Muscle of arm (tissue), 12 donors: Measurements from ENCODE around the gene TTC3. TPM values are rescaled to one million over a fixed set of nuclear protein-coding genes. Genes with fewer than 3 reads are reported as not detected.

Experiments used
- DNase-seq: peaks from one replicate; pipeline ENCODE4 v3.0.0-alpha.2; 2013
- polyA plus RNA-seq, 12 donors: library from polyadenylated mRNA; unstranded; fragments of 120-200 nt; gene quantifications; one replicate each; pipeline ENCODE4 v1.2.1, GENCODE V29; 2013; ENCODE audit not compliant: insufficient read length in 12 of 12

TTC3 gene
- polyA plus RNA-seq, 12 donors = 122 to 213 (median 146) TPM; not detected in 1

DNA sequence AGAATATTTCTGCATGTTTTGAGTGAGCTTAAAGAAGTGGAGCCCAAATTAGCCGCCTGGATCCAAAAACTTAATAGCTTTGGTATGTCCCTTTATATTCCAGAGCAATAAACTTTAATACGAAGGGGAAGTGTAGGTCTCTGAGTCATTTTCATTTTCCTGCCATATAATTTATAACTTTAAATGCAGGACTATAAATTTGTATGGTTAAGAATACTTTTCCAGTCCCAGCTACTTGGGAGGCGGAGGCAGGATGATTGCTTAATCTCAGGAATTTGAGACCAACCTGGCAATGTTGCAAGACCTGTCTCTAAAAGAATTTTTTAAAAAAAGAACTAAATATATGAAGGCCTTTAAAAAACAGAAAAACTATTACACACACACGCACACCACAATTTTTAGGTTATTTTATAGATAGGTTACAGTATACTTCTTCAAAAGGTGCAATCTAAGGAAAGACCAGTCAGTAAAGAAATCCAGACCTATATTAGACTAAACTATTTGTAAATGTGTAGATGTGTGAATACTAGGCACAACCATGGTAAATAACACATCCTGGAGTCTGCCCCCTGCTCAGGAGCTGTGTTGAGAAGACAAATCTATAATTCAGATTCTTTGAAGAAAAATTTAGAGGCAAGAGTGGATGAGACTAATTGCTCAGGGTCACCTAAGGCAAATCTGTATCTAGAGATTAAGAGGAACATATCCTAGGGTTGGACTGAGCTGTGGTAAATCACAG, 80.3 kb downstream of the TTC3 start:
- peak; percentile 13 for DNase-seq

DNA sequence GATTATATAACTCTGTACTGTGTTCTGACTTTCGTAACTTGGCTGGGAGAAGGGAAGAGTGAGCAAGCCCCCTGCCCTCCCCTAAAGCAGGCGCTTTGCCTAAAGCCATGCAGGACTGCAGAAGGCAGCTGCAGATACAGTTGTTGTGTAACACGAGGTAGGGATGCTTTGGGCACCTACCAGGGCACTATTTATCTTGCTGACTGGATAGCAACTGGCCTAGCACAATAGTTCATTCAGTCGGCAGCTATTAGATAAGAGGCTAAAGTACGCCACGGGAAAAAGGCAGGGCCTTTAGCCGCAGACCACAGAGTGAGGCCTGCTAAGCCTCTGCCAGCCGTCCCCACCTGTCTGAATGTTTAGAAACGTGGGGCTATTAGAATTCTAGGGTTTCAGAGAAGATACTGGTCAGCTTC, 80.9 kb downstream of the TTC3 start:
- peak; percentile 19 for DNase-seq

DNA sequence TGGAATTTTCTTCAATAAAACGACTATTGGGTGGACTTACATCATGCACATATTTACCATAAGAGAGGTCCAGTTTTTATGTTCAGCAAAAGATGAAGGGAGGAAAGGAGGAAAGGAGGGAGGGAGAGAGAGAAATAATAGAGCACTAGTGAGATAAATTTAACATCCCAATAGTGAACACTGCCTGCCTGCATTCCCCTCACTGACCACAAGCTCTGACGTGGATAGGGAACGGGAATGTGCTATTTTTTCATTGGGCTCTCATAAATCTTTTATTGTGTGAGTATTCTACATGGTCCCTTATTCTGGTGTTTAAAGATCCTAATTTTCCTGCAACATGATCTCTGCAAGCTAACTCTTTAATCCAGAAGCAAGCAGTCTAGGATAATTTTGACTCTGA, 82.1 kb downstream of the TTC3 start:
- no peak for DNase-seq

DNA sequence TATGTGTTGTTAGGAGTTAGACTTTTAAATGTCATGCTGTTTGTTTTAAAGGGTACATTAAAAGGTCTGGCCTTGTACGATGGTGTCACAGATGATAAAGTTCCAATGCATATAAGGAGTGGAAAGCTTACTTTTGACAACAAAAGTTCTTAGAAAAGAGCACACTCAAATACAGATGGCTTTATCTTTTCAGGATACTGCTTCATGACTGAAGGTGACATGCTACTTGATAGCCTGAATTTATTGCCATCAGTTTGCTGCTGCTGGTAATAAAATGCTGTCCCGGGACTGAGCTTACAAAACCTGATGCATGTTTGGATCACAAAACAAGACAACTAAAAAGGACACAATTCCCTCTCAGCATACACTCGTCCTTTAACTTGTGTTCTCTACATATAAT, 84.9 kb downstream of the TTC3 start:
- no peak for DNase-seq

DNA sequence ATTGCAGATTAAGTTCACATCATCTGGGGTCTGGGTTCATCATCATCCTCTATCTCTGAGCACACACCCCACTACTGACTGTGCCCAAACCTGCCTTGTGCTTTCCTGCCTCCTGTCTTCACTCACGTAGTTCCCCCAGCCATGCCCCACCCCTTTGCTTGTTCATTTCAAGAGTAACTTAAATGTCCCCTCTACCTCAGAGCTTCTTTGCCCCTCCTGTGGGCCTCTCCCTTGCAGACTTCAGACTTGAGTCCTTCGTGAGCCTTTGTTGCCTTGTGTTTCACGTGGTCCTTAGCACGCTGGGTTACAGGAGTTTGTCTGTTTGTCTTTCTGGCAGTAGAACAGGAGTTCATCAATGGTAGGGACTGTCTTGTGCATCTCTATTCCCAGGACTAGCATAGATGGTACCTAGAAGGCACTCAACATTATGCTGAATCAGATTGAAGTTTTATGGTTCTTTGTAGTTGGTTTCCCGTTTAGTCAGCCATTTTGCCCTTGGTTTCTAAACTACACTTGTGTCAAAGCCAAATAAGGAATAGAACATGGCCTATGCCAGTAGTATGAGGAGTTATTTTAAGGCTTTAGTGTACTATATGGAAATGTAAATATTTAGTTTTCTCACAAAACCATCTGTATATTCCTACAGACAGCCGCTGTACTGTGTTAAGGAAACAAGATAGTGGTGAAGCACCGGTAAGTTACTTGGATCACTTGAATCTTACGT, 86.2 kb downstream of the TTC3 start:
- DNase-seq = no peak

DNA sequence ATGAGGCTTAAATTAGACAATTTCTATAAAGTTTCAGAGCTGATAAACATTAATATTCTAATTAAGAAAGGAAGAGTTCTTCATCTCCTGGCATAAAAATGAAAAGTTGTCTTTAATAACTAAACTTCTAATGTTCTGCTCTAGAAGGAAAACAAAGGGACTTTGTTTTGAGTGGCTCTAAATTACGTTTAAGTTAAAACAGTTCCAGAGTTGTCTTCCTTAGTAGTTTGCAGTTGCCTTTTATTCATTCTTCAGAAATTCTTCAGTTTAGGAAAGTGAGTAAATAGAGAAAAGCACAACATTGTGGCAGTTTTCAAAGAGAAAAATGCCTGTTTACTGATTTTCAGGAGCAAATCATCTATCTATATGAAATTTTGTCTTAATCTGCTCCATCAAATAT, 86.9 kb downstream of the TTC3 start:
- DNase-seq = no peak

DNA sequence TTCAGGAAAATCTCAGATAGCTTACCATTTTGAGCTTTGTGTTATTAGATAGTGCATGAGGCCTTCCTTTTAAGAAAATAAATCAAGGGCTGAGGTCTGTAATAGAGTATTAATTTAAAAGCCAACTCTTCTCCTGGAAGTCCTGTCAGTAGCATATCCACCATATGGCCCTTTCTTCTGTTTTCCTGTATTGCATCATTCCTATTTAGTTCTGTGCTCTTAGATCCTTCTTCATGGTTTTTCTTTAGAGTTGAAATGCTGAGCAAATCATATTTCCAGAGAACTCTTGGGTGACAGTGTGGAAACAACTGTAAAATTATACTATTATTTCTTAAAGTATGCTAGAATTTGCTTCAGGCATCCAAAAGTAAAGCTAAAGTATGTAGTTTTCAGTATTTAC, 91.7 kb downstream of the TTC3 start:
- DNase-seq = no peak

DNA sequence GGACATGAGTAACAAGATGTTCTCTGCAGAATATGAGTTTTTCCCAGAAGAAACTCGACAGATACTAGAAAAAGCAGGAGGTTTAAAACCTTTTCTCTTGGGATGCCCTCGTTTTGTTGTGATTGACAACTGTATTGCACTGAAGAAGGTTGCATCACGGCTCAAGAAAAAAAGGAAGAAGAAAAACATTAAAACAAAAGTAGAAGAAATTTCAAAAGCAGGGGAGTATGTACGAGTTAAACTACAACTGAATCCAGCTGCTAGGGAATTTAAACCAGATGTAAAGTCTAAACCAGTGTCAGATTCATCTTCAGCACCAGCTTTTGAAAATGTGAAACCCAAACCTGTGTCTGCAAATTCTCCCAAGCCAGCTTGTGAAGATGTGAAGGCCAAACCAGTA, 92.5 kb downstream of the TTC3 start:
- DNase-seq = no peak

DNA sequence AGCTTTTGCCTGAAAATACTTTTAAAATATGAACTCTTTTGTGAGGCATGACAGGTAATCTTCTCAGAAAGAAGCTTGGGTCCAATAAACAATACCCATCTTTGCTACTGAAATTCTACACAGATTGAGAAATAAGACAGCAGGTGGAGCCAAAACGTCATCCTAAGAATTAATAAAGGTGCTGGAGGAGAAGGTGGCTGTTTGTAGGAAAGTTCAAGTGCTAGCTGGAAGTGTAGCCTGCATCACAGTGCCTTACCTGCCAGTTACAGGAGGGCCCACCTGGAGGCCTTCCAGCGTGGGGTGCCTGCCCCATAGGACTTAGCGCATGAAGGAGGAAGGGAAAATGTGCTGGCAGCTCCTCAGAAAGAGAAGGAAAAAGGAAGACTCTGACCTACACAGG, 93.7 kb downstream of the TTC3 start:
- no peak for DNase-seq

DNA sequence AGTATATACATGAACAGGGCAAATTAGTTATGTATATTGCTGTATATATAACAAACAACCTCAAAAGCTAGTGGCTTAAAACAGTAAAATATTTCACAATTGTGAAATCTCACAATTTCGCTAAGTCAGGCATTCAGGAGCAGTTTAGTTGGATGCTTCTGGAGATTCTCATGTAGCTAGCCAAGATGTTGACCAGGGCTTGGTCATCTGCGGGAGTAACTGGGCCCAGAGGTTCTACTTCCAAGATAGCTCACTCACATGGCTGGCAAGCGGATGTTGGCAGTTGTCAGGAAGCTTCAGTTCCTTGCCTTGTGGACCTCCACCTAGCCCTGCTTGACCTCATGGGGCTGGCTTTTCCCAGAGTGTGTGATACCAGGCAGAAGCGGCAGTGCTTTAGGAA, 95.6 kb downstream of the TTC3 start:
- DNase-seq = no peak

DNA sequence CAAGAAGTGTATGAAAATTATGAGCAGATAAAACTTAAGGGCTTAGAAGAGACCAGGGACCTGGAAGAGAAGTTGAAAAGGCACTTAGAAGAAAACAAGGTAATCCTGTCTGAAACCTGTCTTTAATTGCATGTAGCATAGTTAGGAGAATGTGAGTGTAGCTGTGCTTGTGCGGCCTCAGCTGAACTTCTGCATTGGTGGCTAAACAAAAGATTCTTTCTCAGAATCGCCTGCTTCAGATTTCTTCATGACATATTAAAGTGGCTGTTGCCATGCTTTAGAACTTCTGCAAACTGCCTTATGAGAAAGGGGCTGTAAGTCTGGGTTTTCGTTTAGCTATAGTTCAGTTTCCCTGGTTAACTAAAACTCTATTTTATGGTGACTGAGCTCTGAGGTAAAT, 99.6 kb downstream of the TTC3 start:
- DNase-seq = no peak

DNA sequence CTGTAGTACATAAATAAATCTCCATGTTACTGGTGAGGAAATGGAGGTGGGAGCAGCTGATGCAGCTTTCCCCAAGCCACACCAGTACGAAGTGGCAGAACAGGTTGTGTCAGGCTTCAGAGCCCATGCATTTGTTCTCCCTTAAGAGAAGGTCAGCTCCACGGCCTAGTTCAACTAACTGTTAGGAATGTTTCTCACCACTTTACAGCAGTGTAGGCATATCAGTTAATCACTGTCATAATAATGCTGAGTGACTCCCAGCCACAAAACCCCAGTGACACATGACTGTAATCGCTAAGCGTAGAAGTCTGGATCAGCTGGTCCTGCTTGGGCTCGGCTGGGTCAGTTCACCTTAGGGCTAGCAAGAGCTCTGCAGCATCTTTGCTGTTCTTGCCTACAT, 103.7 kb downstream of the TTC3 start:
- no peak for DNase-seq

DNA sequence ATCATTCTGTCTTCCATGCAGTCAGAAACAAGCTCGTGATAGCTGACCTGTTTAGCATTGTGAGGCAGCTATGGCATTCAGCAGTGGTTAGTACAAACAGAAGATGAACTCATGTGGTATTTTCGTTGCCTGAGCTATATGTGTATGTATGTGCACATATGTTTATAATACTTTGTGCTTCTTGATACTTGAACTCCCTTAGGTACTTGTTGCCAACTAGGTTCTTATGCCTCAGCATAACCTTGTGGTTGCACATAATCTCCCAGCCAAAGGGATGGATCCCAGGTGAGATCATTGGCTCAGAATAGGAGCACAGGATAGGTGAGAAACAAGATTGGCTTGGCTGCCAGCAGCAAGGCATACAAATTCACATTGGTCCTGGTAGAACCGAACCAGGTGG, 108.0 kb downstream of the TTC3 start:
- DNase-seq = peak; percentile 8

DNA sequence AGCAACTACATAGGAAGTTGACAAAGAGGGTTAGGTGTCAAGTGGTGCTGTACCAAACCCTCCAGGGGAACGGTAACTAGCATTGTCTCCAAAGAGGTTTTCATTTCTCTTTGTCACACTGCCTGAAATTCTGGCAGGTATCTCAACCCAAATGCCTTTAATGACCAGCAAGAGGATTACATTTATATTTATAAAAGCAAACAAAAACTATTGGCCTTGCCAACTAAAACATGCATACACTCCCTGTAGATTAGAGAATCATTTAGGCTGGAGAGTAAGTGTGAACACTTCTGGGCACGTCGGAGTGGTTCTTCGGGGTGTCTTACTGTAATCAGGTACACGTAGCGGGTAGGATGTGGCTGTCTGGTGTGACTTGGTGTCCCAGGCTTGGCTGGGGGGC, 109.2 kb downstream of the TTC3 start:
- no peak for DNase-seq

DNA sequence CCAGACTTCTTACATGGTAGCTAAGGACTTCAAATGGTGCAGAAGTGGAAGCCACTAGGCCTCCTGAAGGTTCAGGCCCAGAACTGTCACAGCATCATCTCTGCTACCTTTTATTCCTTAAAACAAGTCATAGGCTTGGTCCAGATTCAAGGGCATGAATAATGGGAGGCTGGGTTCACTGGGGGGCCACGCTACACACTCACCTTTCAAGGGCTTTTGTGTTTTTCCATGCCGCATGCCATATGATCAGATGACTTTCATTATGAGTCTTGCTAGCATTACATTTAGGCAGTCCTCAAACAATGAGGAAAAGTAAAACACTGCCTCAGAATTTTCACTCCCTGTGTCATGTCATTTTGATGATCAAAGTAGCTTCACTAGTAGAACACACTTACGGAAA, 110.7 kb downstream of the TTC3 start:
- DNase-seq = no peak

DNA sequence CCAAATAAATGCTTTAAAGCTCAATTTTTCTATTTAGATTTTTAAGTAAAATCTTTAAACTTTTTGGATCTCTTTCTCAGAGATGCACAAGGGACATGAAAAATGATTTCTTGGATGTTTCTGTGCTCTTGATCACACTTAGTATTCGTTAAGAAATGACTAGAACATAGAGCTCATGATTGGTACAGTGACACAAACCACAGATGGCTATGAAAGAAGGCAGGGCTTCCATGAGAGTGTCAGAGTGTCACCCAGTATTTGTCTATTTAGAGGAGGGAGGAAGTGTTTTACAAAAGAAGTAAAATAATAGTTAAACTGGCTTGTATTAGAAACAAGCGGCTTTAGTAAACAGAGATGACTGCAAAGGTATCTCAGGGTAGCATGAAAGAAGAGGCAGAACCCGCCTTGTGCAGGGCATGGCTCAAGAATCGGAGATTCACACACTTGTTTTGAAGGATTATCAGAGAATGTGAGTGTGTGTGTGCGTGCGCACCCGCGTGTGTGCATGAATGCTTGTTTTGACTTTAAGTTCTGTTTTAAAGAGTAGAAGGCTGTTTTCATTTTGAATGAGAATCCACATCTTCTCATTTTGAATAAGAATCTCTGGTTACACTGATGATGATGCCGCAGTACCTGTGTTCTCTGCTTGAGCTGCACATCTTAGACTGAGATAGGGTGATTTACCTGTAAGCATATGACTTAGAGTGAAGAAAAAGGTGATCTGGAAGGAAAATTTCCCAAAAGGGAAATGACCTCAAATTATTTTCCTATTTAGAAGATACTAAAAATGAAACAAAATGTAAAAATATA, 111.9 kb downstream of the TTC3 start:
- DNase-seq = no peak

DNA sequence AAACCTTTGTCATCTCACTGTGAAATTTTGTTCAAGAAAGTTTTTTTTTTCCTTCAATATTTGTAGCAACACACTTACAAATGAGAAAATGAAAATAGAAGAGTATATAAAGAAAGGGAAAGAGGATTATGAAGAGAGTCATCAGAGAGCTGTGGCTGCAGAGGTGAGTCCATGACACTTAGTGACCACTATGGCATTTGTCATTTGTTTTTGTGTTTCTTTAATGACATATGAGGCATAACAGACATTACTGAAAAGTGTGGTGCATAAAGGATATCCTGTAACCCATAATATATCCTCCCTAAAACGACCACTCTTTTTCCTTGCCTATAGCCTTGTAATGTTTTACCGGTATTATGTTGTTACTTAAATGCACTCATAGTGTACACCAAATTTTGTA, 113.9 kb downstream of the TTC3 start:
- no peak for DNase-seq

DNA sequence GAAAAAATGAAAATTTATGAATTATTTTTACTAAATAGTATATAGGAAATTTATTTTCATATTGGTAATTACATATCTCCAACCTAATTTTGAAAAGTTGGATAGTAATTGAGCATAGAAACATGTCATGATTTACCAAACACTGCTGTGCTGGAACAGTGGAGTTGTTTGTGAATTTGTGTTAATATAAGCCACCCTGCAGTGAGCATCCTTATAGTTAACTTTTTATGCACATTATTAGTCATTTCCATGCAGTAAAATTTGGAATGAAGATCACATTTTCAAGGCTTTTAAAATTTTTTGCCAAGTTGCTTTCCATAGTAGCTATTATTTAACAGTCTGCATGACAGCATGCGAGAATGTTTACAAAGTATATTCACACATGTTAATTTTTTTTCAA, 115.8 kb downstream of the TTC3 start:
- DNase-seq = no peak

DNA sequence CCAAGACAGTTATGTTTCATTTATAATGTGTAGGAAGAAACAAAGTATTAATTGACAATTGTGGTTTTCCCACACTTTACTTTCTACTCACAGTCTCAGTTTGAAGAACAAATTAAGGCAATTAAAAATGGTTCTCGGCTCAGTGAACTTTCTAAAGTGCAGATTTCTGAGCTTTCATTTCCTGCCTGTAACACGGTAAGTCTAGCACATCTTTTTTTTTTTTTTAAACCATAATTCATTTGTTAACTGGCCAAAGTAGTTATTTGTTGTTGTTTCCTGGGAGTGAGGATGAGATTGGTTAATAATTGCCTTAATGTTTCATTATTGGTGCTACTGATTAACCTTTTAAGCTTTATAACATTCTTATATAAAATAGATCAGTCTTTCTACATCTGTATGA, 119.0 kb downstream of the TTC3 start:
- no peak for DNase-seq

DNA sequence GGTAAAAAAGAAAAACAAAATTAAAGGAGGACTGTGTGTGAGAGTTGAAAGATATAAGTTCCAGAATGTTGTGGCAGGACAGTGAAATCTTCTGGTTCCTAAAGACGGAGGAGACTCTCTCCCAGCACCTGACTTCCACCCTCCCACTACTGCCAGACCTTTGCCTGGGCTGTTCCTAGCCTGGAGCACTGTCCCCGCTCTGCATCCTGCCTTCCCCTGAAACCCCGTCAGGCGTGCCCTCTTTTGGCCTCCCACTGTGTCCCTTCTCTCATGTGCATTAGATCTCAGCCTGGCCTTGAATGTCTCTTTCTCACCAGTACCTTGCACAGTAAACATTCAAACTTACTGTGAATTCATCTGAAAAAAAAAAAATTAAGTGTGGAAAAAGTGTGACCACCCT, 120.0 kb downstream of the TTC3 start:
- no peak for DNase-seq

DNA sequence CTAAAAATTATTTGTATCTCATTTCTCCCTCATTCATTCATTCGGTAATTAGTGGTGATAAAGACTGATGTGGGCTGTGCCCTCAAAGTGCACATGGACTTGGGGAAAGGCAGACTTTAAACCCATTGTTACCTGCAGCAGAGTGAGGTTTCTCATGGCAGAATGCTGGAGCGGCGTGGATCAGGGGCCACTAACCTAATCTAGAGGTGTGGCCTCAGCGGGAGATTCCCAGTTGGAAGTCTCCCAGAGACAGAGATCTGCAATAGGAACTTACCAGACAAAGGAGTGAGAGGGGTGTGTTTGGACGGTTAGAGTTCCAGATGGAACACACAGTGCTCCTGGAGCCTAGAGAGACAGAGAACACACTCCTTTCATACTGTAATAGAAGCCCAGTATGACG, 120.6 kb downstream of the TTC3 start:
- DNase-seq = no peak

DNA sequence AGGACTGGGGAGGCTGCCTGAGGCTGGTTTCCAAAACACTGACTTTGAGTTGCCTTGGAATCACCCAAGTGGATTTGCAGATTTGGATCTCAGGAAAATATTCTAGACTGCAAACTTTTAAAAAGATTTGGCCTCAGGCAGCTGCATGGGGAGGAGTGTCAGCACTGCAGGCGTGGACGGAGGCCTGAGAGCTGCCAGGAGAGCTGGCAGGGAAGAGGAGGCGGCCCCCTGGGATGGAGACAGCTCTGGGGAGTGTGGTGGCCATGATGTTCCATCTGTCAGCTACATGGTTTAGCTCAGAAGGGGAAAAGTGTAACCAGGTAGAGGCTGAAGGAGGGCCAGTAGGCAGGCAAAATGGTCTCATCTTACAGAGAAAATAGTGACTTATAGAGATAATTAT, 122.0 kb downstream of the TTC3 start:
- no peak for DNase-seq

DNA sequence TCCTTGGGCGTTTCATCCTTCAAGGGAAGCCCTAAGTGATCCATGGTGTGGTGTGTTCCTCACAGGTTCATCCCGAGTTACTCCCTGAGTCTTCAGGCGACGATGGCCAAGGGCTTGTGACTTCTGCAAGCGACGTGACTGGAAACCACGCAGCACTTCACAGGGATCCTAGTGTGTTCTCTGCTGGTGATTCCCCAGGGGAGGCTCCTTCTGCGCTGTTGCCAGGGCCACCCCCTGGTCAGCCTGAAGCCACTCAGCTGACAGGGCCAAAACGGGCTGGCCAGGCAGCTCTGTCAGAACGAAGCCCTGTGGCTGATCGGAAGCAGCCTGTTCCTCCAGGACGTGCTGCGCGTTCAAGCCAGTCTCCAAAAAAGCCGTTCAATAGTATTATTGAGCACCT, 122.6 kb downstream of the TTC3 start:
- DNase-seq = no peak
